ENCODE measurements around the gene LBP.

DNA sequence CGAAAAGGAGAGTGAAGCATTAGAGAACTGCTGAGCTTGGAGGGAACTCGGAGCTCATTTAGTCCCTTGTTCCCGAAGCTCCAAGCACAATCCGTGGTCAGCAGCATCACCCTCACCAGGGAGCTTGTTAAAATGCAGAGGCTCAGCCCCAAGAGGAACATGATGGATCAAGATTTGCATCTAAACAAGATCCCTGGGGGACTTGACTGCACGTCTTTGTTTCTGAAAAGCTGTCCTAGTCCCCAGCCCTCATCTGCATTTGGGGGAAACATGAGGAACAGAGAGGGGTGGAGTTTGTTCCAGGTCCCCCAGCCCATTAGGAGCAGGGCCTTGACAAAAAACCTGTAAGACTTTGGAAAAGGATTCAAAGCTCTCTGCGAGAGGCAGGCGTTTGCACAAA is 4.1 kb upstream of the LBP start:
- TF ChIP-seq, protein P1, sequence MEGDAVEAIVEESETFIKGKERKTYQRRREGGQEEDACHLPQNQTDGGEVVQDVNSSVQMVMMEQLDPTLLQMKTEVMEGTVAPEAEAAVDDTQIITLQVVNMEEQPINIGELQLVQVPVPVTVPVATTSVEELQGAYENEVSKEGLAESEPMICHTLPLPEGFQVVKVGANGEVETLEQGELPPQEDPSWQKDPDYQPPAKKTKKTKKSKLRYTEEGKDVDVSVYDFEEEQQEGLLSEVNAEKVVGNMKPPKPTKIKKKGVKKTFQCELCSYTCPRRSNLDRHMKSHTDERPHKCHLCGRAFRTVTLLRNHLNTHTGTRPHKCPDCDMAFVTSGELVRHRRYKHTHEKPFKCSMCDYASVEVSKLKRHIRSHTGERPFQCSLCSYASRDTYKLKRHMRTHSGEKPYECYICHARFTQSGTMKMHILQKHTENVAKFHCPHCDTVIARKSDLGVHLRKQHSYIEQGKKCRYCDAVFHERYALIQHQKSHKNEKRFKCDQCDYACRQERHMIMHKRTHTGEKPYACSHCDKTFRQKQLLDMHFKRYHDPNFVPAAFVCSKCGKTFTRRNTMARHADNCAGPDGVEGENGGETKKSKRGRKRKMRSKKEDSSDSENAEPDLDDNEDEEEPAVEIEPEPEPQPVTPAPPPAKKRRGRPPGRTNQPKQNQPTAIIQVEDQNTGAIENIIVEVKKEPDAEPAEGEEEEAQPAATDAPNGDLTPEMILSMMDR (conservative IDR thresholded peaks at IDR 0.05; ENCODE audit: low read depth, low read length) = no peak
- no peak for TF ChIP-seq EZH2 (IDR thresholded peaks at IDR 0.05; ENCODE audit: borderline replicate concordance, low read depth, low read length, poor library complexity, severe bottlenecking)

Measured in A673 (cell line).